Measurements from ENCODE around the gene MSTN. TPM values are rescaled to one million over a fixed set of nuclear protein-coding genes. Genes with fewer than 3 reads are reported as not detected.
A peak's percentile ranks its signal among the peaks of the same experiment; 100 is the strongest.

Gene MSTN
- total and polyA plus RNA-seq, 11 donors, result 0.01 to 1.1 (median 0.14) TPM; not detected in 5

- Histone ChIP-seq H3K4me1 (peaks cover 0 to 5% (median 0%) of the 10 kb centered on the region in 12 donors), H3K4me3 (no peak overlapping the region), H3K9me3 (no peaks in the 10 kb centered on the region), H3K36me3 (no peaks in the 10 kb centered on the region), H3K27me3 (no peaks in the 10 kb centered on the region), H3K27ac (no peak overlapping the region)
- DNase-seq (no peak), ATAC-seq (no peak)
- intact Hi-C loops (cut with DNase I), result loop anchor here in 5 of 10 donors (5.0 to 10.0 kb wide), 3 partner anchors 254 to 274 kb away; no protein-coding TSS in a partner anchor
- TF ChIP-seq POLR2A (IDR thresholded peaks at IDR 0.05) (no peak), CTCF (IDR thresholded peaks at IDR 0.05) (no peak)
- WGBS, 4 donors, result 36 to 49% (median 43%) methylated on average over 1 of the region's 1 CpG
These were observed 6.2 kb upstream of the MSTN start for GRCh38 chr2:190068764-190069163.

- no peak overlapping the region for H3K4me3 ChIP-seq
- H3K9me3 ChIP-seq, result no peaks in the 10 kb centered on the region
- peaks cover 0 to 5% (median 0%) of the 10 kb centered on the region in 12 donors for H3K4me1 ChIP-seq
- no peak overlapping the region for H3K27ac ChIP-seq
- TF ChIP-seq CTCF (IDR thresholded peaks at IDR 0.05), result no peak
- TF ChIP-seq POLR2A (IDR thresholded peaks at IDR 0.05), result no peak
- whole genome bisulfite sequencing, 4 donors, result 83 to 92% (median 90%) methylated on average over 4 of the region's 4 CpGs
- no peaks in the 10 kb centered on the region for H3K27me3 ChIP-seq
- intact Hi-C loops (cut with DNase I), result loop anchor here in 5 of 10 donors (5.0 to 10.0 kb wide), 3 partner anchors 251 to 271 kb away; no protein-coding TSS in a partner anchor
- no peak for DNase-seq
- H3K36me3 ChIP-seq, result no peaks in the 10 kb centered on the region
- no peak for ATAC-seq
These were observed 3.3 kb upstream of the MSTN start for GRCh38 chr2:190065839-190066238.

- 66 to 78% (median 73%) methylated on average over 2 of the region's 2 CpGs for WGBS, 4 donors
- H3K9me3 ChIP-seq, result no peaks in the 10 kb centered on the region
- ATAC-seq (no peak), DNase-seq (no peak)
- no peaks in the 10 kb centered on the region for H3K27me3 ChIP-seq
- H3K4me3 ChIP-seq, result no peak overlapping the region
- TF ChIP-seq CTCF (IDR thresholded peaks at IDR 0.05) (no peak), POLR2A (IDR thresholded peaks at IDR 0.05) (no peak)
- no peak overlapping the region for H3K27ac ChIP-seq
- no peaks in the 10 kb centered on the region for H3K4me1 ChIP-seq
- H3K36me3 ChIP-seq, result no peaks in the 10 kb centered on the region
- intact Hi-C loops (cut with DNase I), result loop anchor here in 4 of 10 donors (10.0 kb wide), 2 partner anchors 249 to 269 kb away; no protein-coding TSS in a partner anchor
These were observed 1.1 kb upstream of the MSTN start for GRCh38 chr2:190063624-190064023.

- Histone ChIP-seq H3K4me1 (no peaks in the 10 kb centered on the region), H3K36me3 (no peaks in the 10 kb centered on the region), H3K27me3 (no peaks in the 10 kb centered on the region), H3K27ac (peak overlapping the region in 1 of 12 donors; percentile 8), H3K4me3 (peak overlapping the region in 2 of 12 donors; percentile 8 to 12), H3K9me3 (no peaks in the 10 kb centered on the region)
- TF ChIP-seq CTCF (IDR thresholded peaks at IDR 0.05) (no peak), POLR2A (IDR thresholded peaks at IDR 0.05) (no peak)
- intact Hi-C loops (cut with DNase I), result loop anchor here in 4 of 10 donors (10.0 kb wide), 2 partner anchors 247 to 267 kb away; no protein-coding TSS in a partner anchor
- ATAC-seq (no peak), DNase-seq (no peak)
- 76 to 84% (median 81%) methylated on average over 6 of the region's 6 CpGs for WGBS, 4 donors
These were observed 476 bp downstream of the MSTN start for GRCh38 chr2:190062053-190062452.
